ENCODE results near the gene GOLGA6L10. TPM values are rescaled to one million over a fixed set of nuclear protein-coding genes. Genes with fewer than 3 reads are reported as not detected.
"Not testable (repeated sequence)": the region's sequence is repeated elsewhere in the genome, so short reads cannot be mapped to it uniquely, and the experiment has no call there.

Gene GOLGA6L10
- total RNA-seq, 4 donors from 2014 or later = 1.9 to 2.7 (median 2.2) TPM

DNA sequence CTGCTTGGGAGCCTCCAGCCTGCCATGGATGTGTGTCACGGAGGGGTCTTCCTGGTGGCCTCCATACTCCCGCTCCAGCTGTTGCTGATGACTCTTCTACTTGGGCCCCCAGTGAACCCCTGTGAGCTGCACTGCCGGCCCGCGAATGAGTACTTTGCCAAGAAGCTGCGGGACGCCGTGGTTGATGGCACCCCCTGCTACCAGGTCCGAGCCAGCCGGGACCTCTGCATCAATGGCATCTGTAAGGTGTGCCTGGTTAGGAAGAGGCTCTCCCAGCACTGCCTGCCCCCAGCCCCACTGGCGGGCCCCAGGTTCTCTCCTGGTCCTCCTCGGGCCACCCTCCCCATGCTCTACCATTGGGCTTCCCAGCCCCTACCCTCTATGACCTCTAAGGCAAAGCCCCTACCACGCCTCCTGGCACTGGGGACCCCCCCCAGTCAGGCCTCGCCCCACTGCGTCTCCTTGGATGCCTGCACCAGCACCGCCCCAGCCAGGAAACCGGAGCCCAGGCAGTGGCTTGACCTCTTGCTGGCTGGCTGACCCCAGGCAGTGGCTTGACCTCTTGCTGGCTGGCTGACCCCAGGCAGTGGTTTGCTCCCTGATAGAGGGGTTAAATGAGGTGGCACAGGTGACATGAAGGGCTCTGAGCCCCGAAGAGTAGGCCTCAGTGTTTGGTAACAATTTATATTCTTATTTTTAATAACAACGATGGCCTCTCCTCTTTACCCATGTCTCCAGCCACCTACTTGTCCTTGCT, 29.6 kb downstream of the GOLGA6L10 start:
- H3K4me1 ChIP-seq; H3K27ac ChIP-seq; H3K9me3 ChIP-seq; H3K36me3 ChIP-seq; intact Hi-C loops (cut with DNase I); DNase-seq; H3K4me3 ChIP-seq (replicated peaks in 1 of 3); H3K27me3 ChIP-seq: not testable (repeated sequence)
- WGBS, 2 donors = 69 to 85% methylated on average over 4 to 10 of the region's 19 CpGs

DNA sequence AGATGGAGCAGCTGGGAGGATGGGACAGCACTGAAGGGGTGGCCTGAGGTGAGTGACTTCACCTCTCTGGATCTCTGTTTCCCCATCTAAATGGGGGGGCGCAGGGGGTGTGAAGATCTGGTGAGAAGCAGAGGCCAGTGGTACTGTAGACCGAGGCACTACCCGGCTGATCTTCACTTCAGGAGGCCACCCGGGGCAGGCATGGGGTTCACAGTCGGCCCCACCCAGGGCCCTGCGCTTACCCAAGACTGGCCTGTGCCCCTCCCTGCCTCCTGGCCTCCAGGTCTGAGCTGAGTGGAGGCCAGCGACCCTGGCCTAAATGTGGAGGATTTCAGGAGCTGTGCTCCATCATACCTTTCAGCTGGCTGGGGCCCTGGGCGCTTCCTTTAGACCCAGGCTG, 31.0 kb downstream of the GOLGA6L10 start:
- H3K4me1 ChIP-seq; intact Hi-C loops (cut with DNase I); DNase-seq; H3K4me3 ChIP-seq (replicated peaks in 1 of 3); H3K27ac ChIP-seq; H3K27me3 ChIP-seq; H3K36me3 ChIP-seq; H3K9me3 ChIP-seq: not testable (repeated sequence)
- 92% methylated on average over 2 of the region's 8 CpGs; no CpG with 5 or more reads in 1 of the 2 donors for WGBS, 2 donors

DNA sequence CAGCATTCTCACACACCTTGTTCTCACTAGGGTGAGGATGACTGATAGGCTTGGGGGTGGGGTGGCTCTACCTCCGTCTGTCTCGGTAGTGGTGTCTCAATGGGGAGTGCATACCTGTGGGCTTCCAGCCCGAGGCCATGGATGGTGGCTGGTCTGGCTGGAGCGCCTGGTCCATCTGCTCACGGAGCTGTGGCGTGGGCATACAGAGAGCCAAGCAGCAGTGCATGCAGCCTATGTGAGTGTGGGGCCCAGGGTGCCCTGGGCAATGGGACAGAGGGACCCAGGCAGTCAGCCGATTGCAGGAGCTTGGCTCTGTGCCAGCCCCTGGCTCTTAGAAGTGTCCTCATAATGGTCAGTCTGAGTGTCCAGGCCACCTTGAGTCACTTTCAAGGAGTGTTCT, 31.8 kb downstream of the GOLGA6L10 start:
- H3K4me3 ChIP-seq (replicated peaks in 1 of 3); intact Hi-C loops (cut with DNase I); H3K4me1 ChIP-seq; H3K36me3 ChIP-seq; H3K9me3 ChIP-seq; H3K27me3 ChIP-seq; DNase-seq; H3K27ac ChIP-seq: not testable (repeated sequence)
- WGBS, 2 donors = 73 to 87% methylated on average over 3 to 6 of the region's 7 CpGs

- no peak for DNase-seq
- Histone ChIP-seq H3K27ac (no peak overlapping the region), H3K4me3 (replicated peaks in 1 of 3) (no peak overlapping the region), H3K27me3 (no peaks in the 10 kb centered on the region), H3K9me3 (no peaks in the 10 kb centered on the region), H3K4me1 (no peaks in the 10 kb centered on the region), H3K36me3 (no peaks in the 10 kb centered on the region)
- TF ChIP-seq, protein P1, sequence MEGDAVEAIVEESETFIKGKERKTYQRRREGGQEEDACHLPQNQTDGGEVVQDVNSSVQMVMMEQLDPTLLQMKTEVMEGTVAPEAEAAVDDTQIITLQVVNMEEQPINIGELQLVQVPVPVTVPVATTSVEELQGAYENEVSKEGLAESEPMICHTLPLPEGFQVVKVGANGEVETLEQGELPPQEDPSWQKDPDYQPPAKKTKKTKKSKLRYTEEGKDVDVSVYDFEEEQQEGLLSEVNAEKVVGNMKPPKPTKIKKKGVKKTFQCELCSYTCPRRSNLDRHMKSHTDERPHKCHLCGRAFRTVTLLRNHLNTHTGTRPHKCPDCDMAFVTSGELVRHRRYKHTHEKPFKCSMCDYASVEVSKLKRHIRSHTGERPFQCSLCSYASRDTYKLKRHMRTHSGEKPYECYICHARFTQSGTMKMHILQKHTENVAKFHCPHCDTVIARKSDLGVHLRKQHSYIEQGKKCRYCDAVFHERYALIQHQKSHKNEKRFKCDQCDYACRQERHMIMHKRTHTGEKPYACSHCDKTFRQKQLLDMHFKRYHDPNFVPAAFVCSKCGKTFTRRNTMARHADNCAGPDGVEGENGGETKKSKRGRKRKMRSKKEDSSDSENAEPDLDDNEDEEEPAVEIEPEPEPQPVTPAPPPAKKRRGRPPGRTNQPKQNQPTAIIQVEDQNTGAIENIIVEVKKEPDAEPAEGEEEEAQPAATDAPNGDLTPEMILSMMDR (IDR thresholded peaks at IDR 0.05) = no peak
- TF ChIP-seq POLR2A (IDR thresholded peaks at IDR 0.05) = no peak
- intact Hi-C loops (cut with DNase I) = no loop called here
- 75 to 84% methylated on average over 6 to 12 of the region's 12 CpGs for WGBS, 2 donors
Measured at GRCh38 chr15:82317091-82317489, 32.2 kb downstream of the GOLGA6L10 start.

DNA sequence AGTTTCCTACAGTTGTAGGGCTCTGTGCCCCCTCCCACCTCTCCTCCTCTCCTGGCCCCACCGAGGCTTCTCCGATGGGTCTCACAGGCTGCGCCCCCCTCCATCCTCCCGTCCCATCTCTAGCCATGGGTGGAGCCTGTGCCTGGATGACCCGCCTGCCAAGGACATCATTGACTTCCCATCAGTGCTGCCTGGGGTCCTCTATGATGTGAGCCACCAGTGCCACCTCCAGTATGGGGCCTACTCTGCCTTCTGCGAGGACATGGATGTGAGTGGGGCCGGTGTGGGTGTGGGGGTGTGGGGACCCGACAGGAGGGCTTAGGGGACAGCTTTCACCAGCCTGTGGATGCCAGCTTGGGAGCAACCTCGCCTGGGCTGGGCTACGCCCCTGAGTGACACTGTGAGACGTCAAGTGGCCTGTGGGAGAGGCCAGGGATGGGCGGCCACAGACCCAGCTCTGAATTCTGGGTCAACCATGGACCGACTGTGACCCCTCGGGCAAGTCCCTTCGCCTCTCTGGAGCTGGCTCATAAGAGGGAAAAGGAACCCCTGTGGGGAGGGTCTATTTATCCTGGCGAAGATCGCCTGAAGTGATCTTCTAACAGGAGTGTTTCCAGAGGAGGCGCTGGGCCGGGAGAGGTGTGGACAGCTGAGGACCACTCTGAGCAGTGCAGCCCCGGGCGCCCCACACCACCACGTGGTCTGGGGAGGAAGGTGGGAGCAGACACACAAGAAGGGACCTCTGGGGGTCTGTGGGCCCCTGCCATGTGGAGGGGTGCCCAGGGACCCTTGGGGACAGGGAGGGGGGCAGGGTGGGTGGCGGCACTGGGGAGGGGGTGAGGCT, 32.8 kb downstream of the GOLGA6L10 start:
- H3K27me3 ChIP-seq; H3K9me3 ChIP-seq; H3K27ac ChIP-seq; H3K4me1 ChIP-seq; H3K36me3 ChIP-seq; intact Hi-C loops (cut with DNase I); H3K4me3 ChIP-seq (replicated peaks in 1 of 3); DNase-seq: not testable (repeated sequence)
- WGBS, 2 donors = 79 to 83% methylated on average over 15 of the region's 23 CpGs

DNA sequence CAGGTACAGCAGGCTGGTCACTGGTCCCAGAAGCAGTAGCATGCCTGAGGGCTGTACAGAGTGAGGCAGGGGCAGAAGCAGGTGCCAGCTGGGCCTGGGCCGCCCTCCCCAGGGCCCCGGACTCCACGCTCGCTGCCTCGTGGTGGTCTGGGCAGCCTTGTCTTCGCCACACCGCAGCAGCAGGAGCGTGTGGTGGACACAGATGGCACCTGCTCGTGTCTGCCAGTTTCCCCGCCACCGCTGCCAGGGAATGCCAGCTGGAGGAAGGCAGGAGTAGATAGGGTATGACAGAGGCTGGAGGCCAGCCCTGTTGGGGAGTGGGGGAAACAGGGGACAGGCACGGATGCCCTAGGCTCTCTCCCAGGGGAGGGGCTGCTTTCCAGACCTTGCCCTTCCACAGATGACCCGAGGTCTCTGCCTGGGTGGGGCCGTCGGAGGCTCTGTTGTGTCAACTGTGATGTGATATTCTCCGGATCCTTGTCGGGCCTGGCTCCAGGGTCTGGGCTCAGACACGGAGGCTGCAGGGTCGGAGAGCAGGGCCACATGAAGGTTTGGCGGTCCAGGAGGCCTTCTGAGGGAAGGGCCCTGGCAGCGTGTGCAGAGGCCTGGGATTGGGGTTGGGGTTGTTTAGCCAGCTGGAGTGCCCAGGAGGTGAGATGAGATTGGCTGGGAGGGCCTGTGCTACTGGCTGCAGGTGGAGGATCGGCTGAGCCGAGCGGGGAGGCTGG, 33.6 kb downstream of the GOLGA6L10 start:
- no peak overlapping the region for H3K27ac ChIP-seq
- no peaks in the 10 kb centered on the region for H3K4me1 ChIP-seq
- H3K4me3 ChIP-seq (replicated peaks in 1 of 3) = no peak overlapping the region
- intact Hi-C loops (cut with DNase I) = no loop called here
- H3K27me3 ChIP-seq = no peaks in the 10 kb centered on the region
- TF ChIP-seq, protein P1 (IDR thresholded peaks at IDR 0.05) = no peak
- TF ChIP-seq POLR2A (IDR thresholded peaks at IDR 0.05) = no peak
- H3K9me3 ChIP-seq = no peaks in the 10 kb centered on the region
- no peak for DNase-seq
- no peaks in the 10 kb centered on the region for H3K36me3 ChIP-seq
- 80 to 92% methylated on average over 11 of the region's 24 CpGs for WGBS, 2 donors

All from thyroid gland (tissue), 4 donors.